Measurements from ENCODE around the gene NPY5R.

GRCh38 chr4:163400911-163401310 is 57.2 kb downstream of the NPY5R start:
- TF ChIP-seq CTCF (IDR thresholded peaks at IDR 0.05): no peak
- TF ChIP-seq POLR2AphosphoS5 (IDR thresholded peaks at IDR 0.05): no peak
- TF ChIP-seq POLR2A (IDR thresholded peaks at IDR 0.05): no peak
- no peak for TF ChIP-seq EP300 (IDR thresholded peaks at IDR 0.05)

Measured in sigmoid colon (tissue), 4 donors.